KBM-7 (cell line): ENCODE data around the gene RASGRP3.

Experiments used
- DNase-seq: peaks from one replicate; pipeline ENCODE4 v3.0.0-alpha.2; 2015
- in situ Hi-C: fragments of 300-500 bp; cut with MboI; formaldehyde crosslinking; loops from 2 replicates; pipeline ENCODE4 v1.14.3; 2020; ENCODE audit warnings: low sequenced_read_pairs, low pct_unique_long_range_greater_than_20kb, mixed read lengths

RASGRP3 gene

GRCh38 chr2:33488178-33488690 is 11.8 kb downstream of the RASGRP3 start:
- in situ Hi-C loops, result no loop called here
- no peak for DNase-seq

GRCh38 chr2:33488715-33489540 is 12.5 kb downstream of the RASGRP3 start:
- in situ Hi-C loops, result no loop called here
- DNase-seq, result no peak

- in situ Hi-C loops, result no loop called here
- DNase-seq, result no peak
These were observed 13.5 kb downstream of the RASGRP3 start for GRCh38 chr2:33489835-33490431.

GRCh38 chr2:33491441-33492084 is 15.1 kb downstream of the RASGRP3 start:
- in situ Hi-C loops, result no loop called here
- no peak for DNase-seq

GRCh38 chr2:33492399-33493134 is 16.1 kb downstream of the RASGRP3 start:
- in situ Hi-C loops, result no loop called here
- DNase-seq, result no peak

- in situ Hi-C loops, result no loop called here
- DNase-seq, result no peak
These were observed 17.8 kb downstream of the RASGRP3 start for GRCh38 chr2:33494155-33494779.

- DNase-seq, result no peak
- in situ Hi-C loops, result no loop called here
These were observed 18.6 kb downstream of the RASGRP3 start for GRCh38 chr2:33494877-33495641.

GRCh38 chr2:33495683-33496082 is 19.2 kb downstream of the RASGRP3 start:
- in situ Hi-C loops, result no loop called here
- DNase-seq, result no peak

- in situ Hi-C loops, result no loop called here
- no peak for DNase-seq
These were observed 19.7 kb downstream of the RASGRP3 start for GRCh38 chr2:33496150-33496549.

- DNase-seq, result no peak
These were observed 20.3 kb downstream of the RASGRP3 start for GRCh38 chr2:33496726-33497125.

GRCh38 chr2:33497221-33497650 is 20.8 kb downstream of the RASGRP3 start:
- in situ Hi-C loops, result no loop called here

More at GRCh38 chr2:33496726-33497125, 20.3 kb downstream of the RASGRP3 start:
- in situ Hi-C loops, result no loop called here

GRCh38 chr2:33498291-33498956 is 22.0 kb downstream of the RASGRP3 start:
- DNase-seq, result no peak
- in situ Hi-C loops, result no loop called here

More at GRCh38 chr2:33497221-33497650, 20.8 kb downstream of the RASGRP3 start:
- peak; percentile 47 for DNase-seq

GRCh38 chr2:33500177-33500576 is 23.7 kb downstream of the RASGRP3 start:
- in situ Hi-C loops, result no loop called here
- no peak for DNase-seq

- peak; percentile 15 for DNase-seq
- in situ Hi-C loops, result no loop called here
These were observed 25.6 kb downstream of the RASGRP3 start for GRCh38 chr2:33502025-33502424.

- in situ Hi-C loops, result no loop called here
- no peak for DNase-seq
These were observed 26.6 kb downstream of the RASGRP3 start for GRCh38 chr2:33503002-33503401.

GRCh38 chr2:33505966-33506365 is 29.5 kb downstream of the RASGRP3 start:
- in situ Hi-C loops, result no loop called here
- no peak for DNase-seq

- in situ Hi-C loops, result no loop called here
- no peak for DNase-seq
These were observed 33.6 kb downstream of the RASGRP3 start for GRCh38 chr2:33509908-33510585.
